Astrocyte (in vitro differentiated cells and primary cell): ENCODE results near the gene NFS1.

Experiments
- CTCF ChIP-seq: IDR thresholded peaks from 2 replicates; pipeline ENCODE4 v1.5.1; 2011; ENCODE audit warnings: low read depth, mild to moderate bottlenecking, inconsistent platforms, low read length, moderate library complexity; ENCODE audit not compliant: insufficient read depth
- EZH2 ChIP-seq: IDR thresholded peaks from 2 replicates; pipeline ENCODE4 v1.6.1; 2012; ENCODE audit warnings: mild to moderate bottlenecking, low read length, inconsistent platforms; ENCODE audit not compliant: insufficient read depth

DNA sequence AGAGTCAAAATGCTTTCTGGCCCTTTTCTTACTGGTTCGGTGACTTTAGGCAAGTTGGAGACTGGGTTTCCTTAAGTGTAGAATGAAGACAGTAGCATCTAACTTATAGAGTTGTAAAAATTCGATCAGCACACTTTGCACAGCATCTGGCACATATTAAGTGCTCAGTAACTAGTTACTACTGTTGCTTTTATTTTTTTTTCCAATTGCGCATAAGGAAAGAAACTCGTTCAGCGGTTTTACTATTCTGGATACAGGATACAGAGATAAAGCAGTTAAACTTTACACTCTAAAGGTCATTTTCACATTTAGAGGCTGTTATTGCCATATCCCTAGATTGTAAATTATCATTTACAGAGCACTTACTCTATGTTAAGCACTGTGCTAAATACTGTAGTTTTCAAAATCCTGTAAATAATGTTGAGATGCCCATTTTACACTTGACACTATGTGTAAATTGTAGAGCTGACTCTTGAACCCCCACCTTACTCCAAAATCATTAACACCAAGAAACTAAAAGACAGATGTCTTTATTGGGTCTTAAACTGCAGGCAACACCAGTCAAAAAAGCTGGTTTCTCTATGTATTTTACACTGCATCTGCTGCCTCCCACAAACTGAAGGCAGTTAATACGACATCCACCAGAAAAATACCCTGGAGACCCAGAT, 939 bp upstream of the NFS1 start:
- TF ChIP-seq CTCF (no peak), EZH2 (no peak)
